HEK293 (cell line): ENCODE results near the gene MRPS2.

Experiments used
- HOXA7 ChIP-seq: sonication (generic); formaldehyde crosslinking; IDR thresholded peaks from 2 replicates; pipeline ENCODE4 v1.8.1; 2022; ENCODE audit warnings: missing genetic modification reagents, borderline replicate concordance
- KLF16 ChIP-seq: fragments of 450-650 bp; formaldehyde crosslinking; IDR thresholded peaks from 2 replicates; pipeline ENCODE4 v1.5.1; 2017; ENCODE audit warnings: missing biosample characterization, missing genetic modification characterization
- WT1 ChIP-seq: fragments of 450-650 bp; formaldehyde crosslinking; IDR thresholded peaks from 2 replicates; pipeline ENCODE4 v1.5.1; 2016; ENCODE audit warnings: missing biosample characterization, missing genetic modification characterization
- ZBTB1 ChIP-seq: fragments of 450-650 bp; formaldehyde crosslinking; IDR thresholded peaks from 2 replicates; pipeline ENCODE4 v1.5.1; 2016; ENCODE audit warnings: missing biosample characterization, missing genetic modification characterization
- ZBTB8A ChIP-seq: fragments of 450-650 bp; formaldehyde crosslinking; IDR thresholded peaks from 2 replicates; pipeline ENCODE4 v1.5.1; 2016; ENCODE audit warnings: missing biosample characterization, missing genetic modification characterization
- ZNF121 ChIP-seq: fragments of 450-650 bp; formaldehyde crosslinking; IDR thresholded peaks from 2 replicates; pipeline ENCODE4 v1.5.1; 2016; ENCODE audit warnings: missing biosample characterization, missing genetic modification characterization
- ZNF155 ChIP-seq: fragments of 450-650 bp; formaldehyde crosslinking; IDR thresholded peaks from 2 replicates; pipeline ENCODE4 v1.5.1; 2016; ENCODE audit warnings: missing biosample characterization, missing genetic modification characterization
- ZNF157 ChIP-seq: fragments of 450-650 bp; formaldehyde crosslinking; IDR thresholded peaks from 2 replicates; pipeline ENCODE4 v1.5.1; 2016; ENCODE audit warnings: missing biosample characterization, missing genetic modification characterization
- ZNF211 ChIP-seq: fragments of 450-650 bp; formaldehyde crosslinking; IDR thresholded peaks from 2 replicates; pipeline ENCODE4 v1.5.1; 2016; ENCODE audit warnings: low read depth, missing biosample characterization, missing genetic modification characterization
- ZNF214 ChIP-seq: fragments of 450-650 bp; formaldehyde crosslinking; IDR thresholded peaks from 2 replicates; pipeline ENCODE4 v1.5.1; 2017; ENCODE audit warnings: missing biosample characterization, mild to moderate bottlenecking, missing genetic modification characterization, borderline replicate concordance
- ZNF239 ChIP-seq: fragments of 450-650 bp; formaldehyde crosslinking; IDR thresholded peaks from 2 replicates; pipeline ENCODE4 v1.5.1; 2016; ENCODE audit warnings: missing biosample characterization, missing genetic modification characterization
- ZNF391 ChIP-seq: fragments of 450-650 bp; formaldehyde crosslinking; IDR thresholded peaks from 2 replicates; pipeline ENCODE4 v1.5.1; 2016; ENCODE audit warnings: low read depth, missing biosample characterization, missing genetic modification characterization, borderline replicate concordance
- ZNF394 ChIP-seq: fragments of 450-650 bp; formaldehyde crosslinking; IDR thresholded peaks from 2 replicates; pipeline ENCODE4 v1.5.1; 2016; ENCODE audit warnings: missing biosample characterization, missing genetic modification characterization, mild to moderate bottlenecking, moderate library complexity, borderline replicate concordance
- ZNF398 ChIP-seq: fragments of 450-650 bp; formaldehyde crosslinking; IDR thresholded peaks from 2 replicates; pipeline ENCODE4 v1.5.1; 2017; ENCODE audit warnings: missing biosample characterization, missing genetic modification characterization
- ZNF510 ChIP-seq: fragments of 450-650 bp; formaldehyde crosslinking; IDR thresholded peaks from 2 replicates; pipeline ENCODE4 v1.5.1; 2018; ENCODE audit warnings: mild to moderate bottlenecking, missing genetic modification characterization, missing biosample characterization; ENCODE audit not compliant: insufficient replicate concordance
- ZNF529 ChIP-seq: fragments of 450-650 bp; formaldehyde crosslinking; IDR thresholded peaks from 2 replicates; pipeline ENCODE4 v1.5.1; 2017; ENCODE audit warnings: missing genetic modification characterization, missing biosample characterization; ENCODE audit not compliant: insufficient replicate concordance
- ZNF560 ChIP-seq: fragments of 450-650 bp; formaldehyde crosslinking; IDR thresholded peaks from 2 replicates; pipeline ENCODE4 v1.5.1; 2017; ENCODE audit warnings: missing biosample characterization, missing genetic modification characterization, borderline replicate concordance
- ZNF580 ChIP-seq: fragments of 450-650 bp; formaldehyde crosslinking; IDR thresholded peaks from 2 replicates; pipeline ENCODE4 v1.5.1; 2016; ENCODE audit warnings: missing biosample characterization, missing genetic modification characterization
- ZNF596 ChIP-seq: fragments of 450-650 bp; IDR thresholded peaks from 2 replicates; pipeline ENCODE4 v1.5.0; 2018; ENCODE audit warnings: missing biosample characterization, mild to moderate bottlenecking, missing genetic modification characterization, moderate library complexity
- ZNF623 ChIP-seq: fragments of 450-650 bp; formaldehyde crosslinking; IDR thresholded peaks from 2 replicates; pipeline ENCODE4 v1.5.1; 2016; ENCODE audit warnings: missing biosample characterization, missing genetic modification characterization
- ZNF677 ChIP-seq: fragments of 450-650 bp; IDR thresholded peaks from 2 replicates; pipeline ENCODE4 v1.5.0; 2018; ENCODE audit warnings: missing biosample characterization, mild to moderate bottlenecking, missing genetic modification characterization, moderate library complexity
- ZNF707 ChIP-seq: fragments of 450-650 bp; formaldehyde crosslinking; IDR thresholded peaks from 2 replicates; pipeline ENCODE4 v1.5.1; 2016; ENCODE audit warnings: missing biosample characterization, missing genetic modification characterization
- ZNF768 ChIP-seq: fragments of 450-650 bp; formaldehyde crosslinking; IDR thresholded peaks from 2 replicates; pipeline ENCODE4 v1.5.1; 2018; ENCODE audit warnings: missing biosample characterization, mild to moderate bottlenecking, missing genetic modification characterization
- ZSCAN16 ChIP-seq: fragments of 450-650 bp; formaldehyde crosslinking; IDR thresholded peaks from 2 replicates; pipeline ENCODE4 v1.5.1; 2016; ENCODE audit warnings: missing biosample characterization, missing genetic modification characterization
- TF ChIP-seq, protein P1 (sequence below): fragments of 450-650 bp; formaldehyde crosslinking; IDR thresholded peaks from 2 replicates; pipeline ENCODE4 v1.5.1; 2016; ENCODE audit warnings: missing biosample characterization, missing genetic modification characterization
- TF ChIP-seq, protein P2 (sequence below): fragments of 450-650 bp; formaldehyde crosslinking; IDR thresholded peaks from 2 replicates; pipeline ENCODE4 v1.5.1; 2016; ENCODE audit warnings: missing biosample characterization, missing genetic modification characterization
- TF ChIP-seq, protein P3 (sequence below): fragments of 450-650 bp; formaldehyde crosslinking; IDR thresholded peaks from 2 replicates; pipeline ENCODE4 v1.5.1; 2016; ENCODE audit warnings: missing biosample characterization, missing genetic modification characterization, borderline replicate concordance

The MRPS2 gene

GRCh38 chr9:135480071-135480939 is 20.2 kb upstream of the MRPS2 start (continued):
- TF ChIP-seq ZNF121 (tag by site-specific recombination): no peak
- TF ChIP-seq, protein P1, sequence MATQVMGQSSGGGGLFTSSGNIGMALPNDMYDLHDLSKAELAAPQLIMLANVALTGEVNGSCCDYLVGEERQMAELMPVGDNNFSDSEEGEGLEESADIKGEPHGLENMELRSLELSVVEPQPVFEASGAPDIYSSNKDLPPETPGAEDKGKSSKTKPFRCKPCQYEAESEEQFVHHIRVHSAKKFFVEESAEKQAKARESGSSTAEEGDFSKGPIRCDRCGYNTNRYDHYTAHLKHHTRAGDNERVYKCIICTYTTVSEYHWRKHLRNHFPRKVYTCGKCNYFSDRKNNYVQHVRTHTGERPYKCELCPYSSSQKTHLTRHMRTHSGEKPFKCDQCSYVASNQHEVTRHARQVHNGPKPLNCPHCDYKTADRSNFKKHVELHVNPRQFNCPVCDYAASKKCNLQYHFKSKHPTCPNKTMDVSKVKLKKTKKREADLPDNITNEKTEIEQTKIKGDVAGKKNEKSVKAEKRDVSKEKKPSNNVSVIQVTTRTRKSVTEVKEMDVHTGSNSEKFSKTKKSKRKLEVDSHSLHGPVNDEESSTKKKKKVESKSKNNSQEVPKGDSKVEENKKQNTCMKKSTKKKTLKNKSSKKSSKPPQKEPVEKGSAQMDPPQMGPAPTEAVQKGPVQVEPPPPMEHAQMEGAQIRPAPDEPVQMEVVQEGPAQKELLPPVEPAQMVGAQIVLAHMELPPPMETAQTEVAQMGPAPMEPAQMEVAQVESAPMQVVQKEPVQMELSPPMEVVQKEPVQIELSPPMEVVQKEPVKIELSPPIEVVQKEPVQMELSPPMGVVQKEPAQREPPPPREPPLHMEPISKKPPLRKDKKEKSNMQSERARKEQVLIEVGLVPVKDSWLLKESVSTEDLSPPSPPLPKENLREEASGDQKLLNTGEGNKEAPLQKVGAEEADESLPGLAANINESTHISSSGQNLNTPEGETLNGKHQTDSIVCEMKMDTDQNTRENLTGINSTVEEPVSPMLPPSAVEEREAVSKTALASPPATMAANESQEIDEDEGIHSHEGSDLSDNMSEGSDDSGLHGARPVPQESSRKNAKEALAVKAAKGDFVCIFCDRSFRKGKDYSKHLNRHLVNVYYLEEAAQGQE (tag by site-specific recombination): no peak
- no peak for TF ChIP-seq ZNF155
- TF ChIP-seq, protein P2, sequence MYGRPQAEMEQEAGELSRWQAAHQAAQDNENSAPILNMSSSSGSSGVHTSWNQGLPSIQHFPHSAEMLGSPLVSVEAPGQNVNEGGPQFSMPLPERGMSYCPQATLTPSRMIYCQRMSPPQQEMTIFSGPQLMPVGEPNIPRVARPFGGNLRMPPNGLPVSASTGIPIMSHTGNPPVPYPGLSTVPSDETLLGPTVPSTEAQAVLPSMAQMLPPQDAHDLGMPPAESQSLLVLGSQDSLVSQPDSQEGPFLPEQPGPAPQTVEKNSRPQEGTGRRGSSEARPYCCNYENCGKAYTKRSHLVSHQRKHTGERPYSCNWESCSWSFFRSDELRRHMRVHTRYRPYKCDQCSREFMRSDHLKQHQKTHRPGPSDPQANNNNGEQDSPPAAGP (tag by site-specific recombination): no peak; the same call in 1 of the 2 replicates
- TF ChIP-seq ZNF211 (tag by site-specific recombination): no peak
- 0 out of 2 replicates have a peak, but pooled peaks have one; percentile 70 for TF ChIP-seq ZNF391 (tag by site-specific recombination)
- TF ChIP-seq ZNF596 (tag by site-specific recombination): no peak
- TF ChIP-seq HOXA7 (CRISPR knock-in tag): no peak
- no peak for TF ChIP-seq ZNF239
- TF ChIP-seq ZNF529 (tag by site-specific recombination): no peak
- TF ChIP-seq ZNF398 (tag by site-specific recombination): no peak; the same call in 1 of the 2 replicates
- TF ChIP-seq ZNF214: no peak
- no peak for TF ChIP-seq KLF16
- no peak for TF ChIP-seq ZNF560
- TF ChIP-seq ZNF677 (tag by site-specific recombination): no peak
- TF ChIP-seq ZBTB8A (tag by site-specific recombination): peak; percentile 95
- no peak for TF ChIP-seq ZNF510 (tag by site-specific recombination)
- TF ChIP-seq ZBTB1 (tag by site-specific recombination): no peak
- no peak for TF ChIP-seq ZNF157
- no peak for TF ChIP-seq ZNF707 (tag by site-specific recombination)
- TF ChIP-seq ZNF394 (tag by site-specific recombination): no peak
- TF ChIP-seq WT1 (tag by site-specific recombination): no peak
- no peak for TF ChIP-seq ZNF623
- TF ChIP-seq, protein P3, sequence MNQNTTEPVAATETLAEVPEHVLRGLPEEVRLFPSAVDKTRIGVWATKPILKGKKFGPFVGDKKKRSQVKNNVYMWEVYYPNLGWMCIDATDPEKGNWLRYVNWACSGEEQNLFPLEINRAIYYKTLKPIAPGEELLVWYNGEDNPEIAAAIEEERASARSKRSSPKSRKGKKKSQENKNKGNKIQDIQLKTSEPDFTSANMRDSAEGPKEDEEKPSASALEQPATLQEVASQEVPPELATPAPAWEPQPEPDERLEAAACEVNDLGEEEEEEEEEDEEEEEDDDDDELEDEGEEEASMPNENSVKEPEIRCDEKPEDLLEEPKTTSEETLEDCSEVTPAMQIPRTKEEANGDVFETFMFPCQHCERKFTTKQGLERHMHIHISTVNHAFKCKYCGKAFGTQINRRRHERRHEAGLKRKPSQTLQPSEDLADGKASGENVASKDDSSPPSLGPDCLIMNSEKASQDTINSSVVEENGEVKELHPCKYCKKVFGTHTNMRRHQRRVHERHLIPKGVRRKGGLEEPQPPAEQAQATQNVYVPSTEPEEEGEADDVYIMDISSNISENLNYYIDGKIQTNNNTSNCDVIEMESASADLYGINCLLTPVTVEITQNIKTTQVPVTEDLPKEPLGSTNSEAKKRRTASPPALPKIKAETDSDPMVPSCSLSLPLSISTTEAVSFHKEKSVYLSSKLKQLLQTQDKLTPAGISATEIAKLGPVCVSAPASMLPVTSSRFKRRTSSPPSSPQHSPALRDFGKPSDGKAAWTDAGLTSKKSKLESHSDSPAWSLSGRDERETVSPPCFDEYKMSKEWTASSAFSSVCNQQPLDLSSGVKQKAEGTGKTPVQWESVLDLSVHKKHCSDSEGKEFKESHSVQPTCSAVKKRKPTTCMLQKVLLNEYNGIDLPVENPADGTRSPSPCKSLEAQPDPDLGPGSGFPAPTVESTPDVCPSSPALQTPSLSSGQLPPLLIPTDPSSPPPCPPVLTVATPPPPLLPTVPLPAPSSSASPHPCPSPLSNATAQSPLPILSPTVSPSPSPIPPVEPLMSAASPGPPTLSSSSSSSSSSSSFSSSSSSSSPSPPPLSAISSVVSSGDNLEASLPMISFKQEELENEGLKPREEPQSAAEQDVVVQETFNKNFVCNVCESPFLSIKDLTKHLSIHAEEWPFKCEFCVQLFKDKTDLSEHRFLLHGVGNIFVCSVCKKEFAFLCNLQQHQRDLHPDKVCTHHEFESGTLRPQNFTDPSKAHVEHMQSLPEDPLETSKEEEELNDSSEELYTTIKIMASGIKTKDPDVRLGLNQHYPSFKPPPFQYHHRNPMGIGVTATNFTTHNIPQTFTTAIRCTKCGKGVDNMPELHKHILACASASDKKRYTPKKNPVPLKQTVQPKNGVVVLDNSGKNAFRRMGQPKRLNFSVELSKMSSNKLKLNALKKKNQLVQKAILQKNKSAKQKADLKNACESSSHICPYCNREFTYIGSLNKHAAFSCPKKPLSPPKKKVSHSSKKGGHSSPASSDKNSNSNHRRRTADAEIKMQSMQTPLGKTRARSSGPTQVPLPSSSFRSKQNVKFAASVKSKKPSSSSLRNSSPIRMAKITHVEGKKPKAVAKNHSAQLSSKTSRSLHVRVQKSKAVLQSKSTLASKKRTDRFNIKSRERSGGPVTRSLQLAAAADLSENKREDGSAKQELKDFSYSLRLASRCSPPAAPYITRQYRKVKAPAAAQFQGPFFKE (tag by site-specific recombination): no peak
- no peak for TF ChIP-seq ZSCAN16 (tag by site-specific recombination)
- TF ChIP-seq ZNF580: no peak
- no peak for TF ChIP-seq ZNF768
